PC-9 (cell line): ENCODE data around the gene PSEN1. TPM values are rescaled to one million over a fixed set of nuclear protein-coding genes. Genes with fewer than 3 reads are reported as not detected.

Source experiments
- BruUV-seq: library from RNA; stranded (reverse); fragments of 400-500 nt; replicated peaks from 2 replicates; lab custom pipeline; 2021; lab: Mats Ljungman, UMichigan
- CTCF ChIA-PET: fragments of 300-600 bp; sonication (Branson Sonifier 250); formaldehyde crosslinking; loops from one replicate; lab custom pipeline; 2022; ENCODE audit warnings: antibody characterized with exemption; lab: Charles Lee
- POLR2A ChIA-PET: fragments of 300-600 bp; sonication (Branson Sonifier 250); formaldehyde crosslinking; loops from one replicate; lab custom pipeline; 2022; ENCODE audit warnings: antibody characterized with exemption; ENCODE audit not compliant: unreplicated experiment; lab: Charles Lee
- DNase-seq, 2 experiments: peaks; one replicate each; pipeline versions ENCODE4 v3.0.0 to v3.0.0-alpha.2; 2015 to 2022; ENCODE audit warnings: mixed read lengths in 1 of 2
- H2AFZ ChIP-seq: fragments of 200-600 bp; sonication (generic); 2 replicates; pipeline ENCODE4 v1.8.1; 2017; ENCODE audit warnings: antibody characterized with exemption
- H3F3A ChIP-seq: fragments of 200-600 bp; sonication (generic); 2 replicates; pipeline ENCODE4 v1.8.1; 2017; ENCODE audit warnings: antibody characterized with exemption, mild to moderate bottlenecking, low read depth; ENCODE audit not compliant: insufficient read depth
- H3K27ac ChIP-seq: fragments of 200-600 bp; sonication (generic); 2 replicates; pipeline ENCODE4 v1.6.1; 2016; ENCODE audit warnings: mixed run types
- H3K27me3 ChIP-seq: fragments of 200-600 bp; sonication (generic); 2 replicates; pipeline ENCODE4 v1.6.1; 2016; ENCODE audit warnings: low read depth, mixed run types; ENCODE audit not compliant: insufficient read depth
- H3K36me3 ChIP-seq: fragments of 200-600 bp; sonication (generic); 2 replicates; pipeline ENCODE4 v1.6.1; 2016; ENCODE audit warnings: low read depth, mixed run types
- H3K4me1 ChIP-seq: fragments of 200-600 bp; sonication (generic); replicated peaks from 2 replicates; pipeline ENCODE4 v1.6.1; 2016; ENCODE audit warnings: mixed run types; ENCODE audit not compliant: insufficient read depth
- H3K4me2 ChIP-seq: fragments of 200-600 bp; sonication (generic); 2 replicates; pipeline ENCODE4 v1.6.1; 2017; ENCODE audit warnings: mixed run types
- H3K4me3 ChIP-seq: fragments of 200-600 bp; sonication (generic); 2 replicates; pipeline ENCODE4 v1.6.1; 2016; ENCODE audit warnings: mixed run types
- H3K79me2 ChIP-seq: fragments of 200-600 bp; sonication (generic); 2 replicates; pipeline ENCODE4 v1.6.1; 2017; ENCODE audit warnings: low read depth, mixed run types
- H3K9me2 ChIP-seq: fragments of 200-600 bp; sonication (generic); 2 replicates; pipeline ENCODE4 v1.8.1; 2017; ENCODE audit warnings: mild to moderate bottlenecking; ENCODE audit not compliant: insufficient read depth
- H3K9me3 ChIP-seq: fragments of 200-600 bp; sonication (generic); 2 replicates; pipeline ENCODE4 v1.8.1; 2016; ENCODE audit warnings: low read depth; ENCODE audit not compliant: insufficient read depth
- H4K20me1 ChIP-seq: fragments of 200-600 bp; sonication (generic); 2 replicates; pipeline ENCODE4 v1.8.1; 2017; ENCODE audit not compliant: insufficient read depth
- EZH2 ChIP-seq: fragments of 200-600 bp; sonication (generic); IDR thresholded peaks from 2 replicates; pipeline ENCODE4 v1.8.0; 2017; ENCODE audit warnings: antibody characterized with exemption, low read depth
- intact Hi-C: fragments of 100-400 bp; cut with micrococcal nuclease; formaldehyde crosslinking; loops from one replicate; pipeline ENCODE4 v1.10.0; 2022; ENCODE audit not compliant: unreplicated experiment
- total RNA-seq: library from RNA; stranded (reverse); gene quantifications from 2 replicates; pipeline ENCODE4 v1.2.3, GENCODE V29; 2021
- TF ChIP-seq, protein P1 (sequence below): fragments of 200-600 bp; sonication (generic); conservative IDR thresholded peaks from 2 replicates; pipeline ENCODE4 v1.6.1; 2017; ENCODE audit warnings: mixed run types, antibody characterized with exemption, mild to moderate bottlenecking, moderate library complexity

PSEN1 gene
- total RNA-seq, 1 experiment from 2014 or later, result 44.0 TPM

DNA sequence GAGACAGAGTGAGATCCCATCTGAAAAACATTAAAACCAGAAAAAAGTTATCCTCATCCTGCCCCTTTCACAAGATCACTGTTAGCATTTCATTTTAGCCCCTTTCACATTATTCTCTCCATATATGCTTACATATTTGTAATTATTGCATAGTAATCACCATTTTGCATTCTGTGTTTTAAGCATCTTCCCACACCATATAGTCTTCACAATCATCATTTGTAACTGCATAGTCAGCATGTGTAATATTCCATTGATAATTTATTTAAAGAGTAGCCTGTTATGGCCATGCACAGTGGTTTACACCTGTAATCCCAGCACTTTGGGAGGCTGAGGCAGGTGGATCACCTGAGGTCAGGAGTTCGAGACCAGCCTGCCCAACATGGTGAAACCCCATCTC is 112.8 kb downstream of the PSEN1 start:
- Histone ChIP-seq H3K9me2 (no peaks in the 10 kb centered on the region), H3K27ac (no peak overlapping the region), H2AFZ (peak overlapping the region; percentile 41; the same call in 1 of the 2 replicates), H3K79me2 (no peaks in the 10 kb centered on the region), H3K27me3 (0 out of 2 replicates have a peak, but pooled peaks cover 6% of the 10 kb centered on the region), H3K4me1 (no peaks in the 10 kb centered on the region), H3K9me3 (no peaks in the 10 kb centered on the region), H3K4me3 (no peak overlapping the region), H4K20me1 (no peaks in the 10 kb centered on the region), H3K4me2 (0 out of 2 replicates have a peak overlapping the region, but pooled peaks have one; percentile 7), H3K36me3 (no peaks in the 10 kb centered on the region), H3F3A (no peaks in the 10 kb centered on the region)
- no TSS peak for BruUV-seq
- TF ChIP-seq, protein P1, sequence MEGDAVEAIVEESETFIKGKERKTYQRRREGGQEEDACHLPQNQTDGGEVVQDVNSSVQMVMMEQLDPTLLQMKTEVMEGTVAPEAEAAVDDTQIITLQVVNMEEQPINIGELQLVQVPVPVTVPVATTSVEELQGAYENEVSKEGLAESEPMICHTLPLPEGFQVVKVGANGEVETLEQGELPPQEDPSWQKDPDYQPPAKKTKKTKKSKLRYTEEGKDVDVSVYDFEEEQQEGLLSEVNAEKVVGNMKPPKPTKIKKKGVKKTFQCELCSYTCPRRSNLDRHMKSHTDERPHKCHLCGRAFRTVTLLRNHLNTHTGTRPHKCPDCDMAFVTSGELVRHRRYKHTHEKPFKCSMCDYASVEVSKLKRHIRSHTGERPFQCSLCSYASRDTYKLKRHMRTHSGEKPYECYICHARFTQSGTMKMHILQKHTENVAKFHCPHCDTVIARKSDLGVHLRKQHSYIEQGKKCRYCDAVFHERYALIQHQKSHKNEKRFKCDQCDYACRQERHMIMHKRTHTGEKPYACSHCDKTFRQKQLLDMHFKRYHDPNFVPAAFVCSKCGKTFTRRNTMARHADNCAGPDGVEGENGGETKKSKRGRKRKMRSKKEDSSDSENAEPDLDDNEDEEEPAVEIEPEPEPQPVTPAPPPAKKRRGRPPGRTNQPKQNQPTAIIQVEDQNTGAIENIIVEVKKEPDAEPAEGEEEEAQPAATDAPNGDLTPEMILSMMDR, result no peak
- no peak for TF ChIP-seq EZH2
- intact Hi-C loops, result no loop called here
- POLR2A ChIA-PET, result no interaction called here
- CTCF ChIA-PET, result interaction anchor here (0.6 kb wide), 1 partner anchor 117 kb away, joined by 15 read pairs; no protein-coding TSS in a partner anchor
- DNase-seq, result no peak

DNA sequence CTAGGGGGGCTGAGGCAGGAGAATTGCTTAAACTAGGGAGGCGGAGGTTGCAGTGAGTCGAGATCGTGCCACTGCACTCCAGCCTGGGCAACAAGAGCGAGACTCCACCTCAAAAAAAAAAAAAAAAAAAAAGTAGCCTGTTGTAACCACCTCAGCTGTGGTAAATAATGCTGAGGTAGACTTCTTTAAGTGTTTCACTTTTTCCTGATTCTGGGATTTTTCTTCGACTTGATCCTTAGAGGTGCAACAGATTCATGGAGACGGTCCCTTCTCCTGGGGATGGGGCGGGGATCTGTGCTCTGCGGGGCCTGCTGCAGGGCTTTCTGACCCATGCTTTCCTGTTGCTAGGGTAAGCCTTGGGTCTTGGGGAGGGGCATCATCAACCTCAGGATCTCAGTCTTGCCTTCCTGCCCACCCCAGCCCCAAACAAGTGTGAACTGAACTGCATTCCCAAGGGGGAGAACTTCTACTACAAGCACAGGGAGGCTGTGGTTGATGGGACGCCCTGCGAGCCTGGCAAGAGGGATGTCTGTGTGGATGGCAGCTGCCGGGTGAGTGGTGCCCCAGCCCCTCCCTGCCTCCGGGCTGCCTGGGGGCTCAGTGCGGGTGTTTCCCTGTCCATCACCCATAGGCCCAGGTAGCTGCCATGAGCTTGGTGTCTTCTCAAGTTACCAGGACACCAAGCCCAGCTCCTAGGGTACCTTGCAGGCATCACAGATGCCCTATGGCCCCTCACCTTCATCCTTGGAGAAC is 113.4 kb downstream of the PSEN1 start:
- Histone ChIP-seq H3K27ac (no peak overlapping the region), H3K27me3 (0 out of 2 replicates have a peak, but pooled peaks cover under 1% of the 10 kb centered on the region), H2AFZ (no peak overlapping the region), H3K79me2 (no peaks in the 10 kb centered on the region), H3K4me2 (no peak overlapping the region), H3K36me3 (no peaks in the 10 kb centered on the region), H3K9me3 (no peaks in the 10 kb centered on the region), H3F3A (no peaks in the 10 kb centered on the region), H4K20me1 (no peaks in the 10 kb centered on the region), H3K9me2 (no peaks in the 10 kb centered on the region), H3K4me1 (no peaks in the 10 kb centered on the region), H3K4me3 (no peak overlapping the region)
- ChIA-PET CTCF (no interaction called here), POLR2A (no interaction called here)
- DNase-seq, result no peak
- TF ChIP-seq, protein P1, result no peak
- no peak for TF ChIP-seq EZH2
- intact Hi-C loops, result no loop called here
- BruUV-seq, result no TSS peak

DNA sequence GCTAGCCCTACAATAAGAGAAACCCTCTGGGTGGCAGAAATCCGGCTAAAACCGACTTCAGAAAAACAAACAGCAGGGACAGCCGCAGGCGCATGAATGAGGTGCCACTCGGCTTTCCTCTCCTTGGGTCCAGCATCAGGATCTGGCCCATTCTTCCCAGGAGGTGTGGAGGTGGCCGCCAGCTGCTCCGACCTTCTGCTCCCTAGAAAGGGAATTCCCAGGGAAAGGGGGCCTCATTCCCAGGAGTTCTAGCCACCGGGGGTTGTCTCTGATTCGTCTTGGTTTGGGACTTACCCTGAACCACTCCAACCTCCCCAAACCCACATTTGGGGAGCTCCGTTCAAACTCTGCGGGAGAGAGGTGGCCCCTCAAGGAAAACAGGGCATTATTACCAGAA is 114.0 kb downstream of the PSEN1 start:
- no peak overlapping the region for H3K4me3 ChIP-seq
- H2AFZ ChIP-seq, result no peak overlapping the region
- CTCF ChIA-PET, result no interaction called here
- POLR2A ChIA-PET, result no interaction called here
- H3K36me3 ChIP-seq, result no peaks in the 10 kb centered on the region
- TF ChIP-seq EZH2, result no peak
- TF ChIP-seq, protein P1, result no peak
- H4K20me1 ChIP-seq, result no peaks in the 10 kb centered on the region
- intact Hi-C loops, result no loop called here
- no peaks in the 10 kb centered on the region for H3K9me3 ChIP-seq
- no peak for DNase-seq
- H3F3A ChIP-seq, result no peaks in the 10 kb centered on the region
- BruUV-seq, result no TSS peak
- no peak overlapping the region for H3K4me2 ChIP-seq
- H3K27ac ChIP-seq, result no peak overlapping the region
- H3K27me3 ChIP-seq, result no peaks in the 10 kb centered on the region
- H3K9me2 ChIP-seq, result no peaks in the 10 kb centered on the region
- H3K4me1 ChIP-seq, result no peaks in the 10 kb centered on the region
- no peaks in the 10 kb centered on the region for H3K79me2 ChIP-seq
